H1 (cell line): Measurements from ENCODE around the gene MCOLN3. TPM values are rescaled to one million over a fixed set of nuclear protein-coding genes. Genes with fewer than 3 reads are reported as not detected.

ENCODE experiments used
- CTCF ChIA-PET: fragments of 300-600 bp; sonication (Branson Sonifier 250); formaldehyde crosslinking; loops from one replicate; lab custom pipeline; 2021; ENCODE audit not compliant: partially characterized antibody; lab: Charles Lee
- POLR2A ChIA-PET: fragments of 300-600 bp; sonication (Branson Sonifier 250); formaldehyde crosslinking; loops from one replicate; lab custom pipeline; 2021; ENCODE audit warnings: inconsistent platforms; ENCODE audit not compliant: partially characterized antibody; lab: Charles Lee
- DNase-seq, 2 experiments: peaks; one replicate each; pipeline versions ENCODE4 v3.0.0 to v3.0.0-alpha.2; 2010 to 2022; ENCODE audit warnings: low spot score in 2 of 2, low read depth in 1 of 2, mixed read lengths in 1 of 2
- FAIRE-seq: peaks from 2 replicates; lab custom pipeline; 2011; peaks lifted over from hg19 to GRCh38; lab: Jason Lieb, UNC
- H2AFZ ChIP-seq: 2 replicates; pipeline ENCODE4 v1.8.1; 2012; ENCODE audit warnings: low read length, inconsistent platforms
- H2AK5ac ChIP-seq: 2 replicates; pipeline ENCODE4 v1.6.1; 2013; ENCODE audit warnings: low read depth, low read length
- H2BK120ac ChIP-seq: replicated peaks from 2 replicates; pipeline ENCODE3; 2013; ENCODE audit warnings: low read depth, low read length, inconsistent platforms
- H2BK12ac ChIP-seq: 2 replicates; pipeline ENCODE4 v1.6.1; 2013; ENCODE audit warnings: low read depth, low read length
- H2BK15ac ChIP-seq: 2 replicates; pipeline ENCODE4 v1.6.1; 2013; ENCODE audit warnings: low read length
- H2BK20ac ChIP-seq: 2 replicates; pipeline ENCODE4 v1.6.1; 2013; ENCODE audit warnings: low read length
- H2BK5ac ChIP-seq: 2 replicates; pipeline ENCODE4 v1.6.1; 2013; ENCODE audit warnings: low read depth, low read length
- H3K14ac ChIP-seq: 2 replicates; pipeline ENCODE4 v1.6.1; 2013; ENCODE audit warnings: inconsistent platforms; ENCODE audit not compliant: insufficient read length
- H3K18ac ChIP-seq: 2 replicates; pipeline ENCODE4 v1.6.1; 2013; ENCODE audit warnings: low read length; ENCODE audit errors: extremely low read depth
- H3K23ac ChIP-seq: 2 replicates; pipeline ENCODE4 v1.6.1; 2013; ENCODE audit warnings: inconsistent platforms; ENCODE audit not compliant: insufficient read length
- H3K23me2 ChIP-seq: 2 replicates; pipeline ENCODE4 v1.6.1; 2013; ENCODE audit warnings: low read depth, low read length
- H3K27ac ChIP-seq: 2 replicates; pipeline ENCODE4 v1.6.1; 2011; ENCODE audit warnings: low read depth, low read length, inconsistent platforms
- H3K27me3 ChIP-seq, 4 experiments: replicated peaks in 1 of 4; 1 replicate in 1 of 4; 2 replicates in 3 of 4; pipeline versions ENCODE4 v1.6.1 to v1.8.1; 2011 to 2013; ENCODE audit warnings: low read length in 3 of 4, mild to moderate bottlenecking in 3 of 4, inconsistent platforms in 2 of 4, mixed read lengths in 2 of 4, moderate library complexity in 1 of 4; ENCODE audit not compliant: control insufficient read depth in 3 of 4, insufficient read depth in 3 of 4; ENCODE audit errors: extremely low read depth in 1 of 4
- H3K36me3 ChIP-seq, 4 experiments: 2 replicates each; pipeline versions ENCODE4 v1.6.1 to v1.8.1; 2011 to 2013; ENCODE audit warnings: mild to moderate bottlenecking in 4 of 4, low read length in 3 of 4, moderate library complexity in 2 of 4, control low read depth in 1 of 4, inconsistent platforms in 1 of 4; ENCODE audit not compliant: insufficient read depth in 4 of 4, control insufficient read depth in 2 of 4
- H3K4ac ChIP-seq: replicated peaks from 2 replicates; pipeline ENCODE3; 2013; ENCODE audit warnings: low read length, low read depth, mixed read lengths, inconsistent platforms; ENCODE audit not compliant: insufficient read length
- H3K4me1 ChIP-seq, 4 experiments: replicated peaks in 1 of 4; 1 replicate in 1 of 4; 2 replicates in 3 of 4; pipeline versions ENCODE4 v1.6.1 to v1.8.1; 2011 to 2013; ENCODE audit warnings: low read length in 3 of 4, inconsistent platforms in 2 of 4, mixed read lengths in 1 of 4; ENCODE audit not compliant: insufficient read depth in 4 of 4, control insufficient read depth in 3 of 4
- H3K4me2 ChIP-seq, 2 experiments: 2 replicates each; pipeline versions ENCODE4 v1.6.1 to v1.8.1; 2011 to 2013; ENCODE audit warnings: low read depth in 2 of 2, low read length in 2 of 2, control low read depth in 1 of 2, inconsistent platforms in 1 of 2, mild to moderate bottlenecking in 1 of 2; ENCODE audit not compliant: insufficient read depth in 1 of 2
- H3K4me3 ChIP-seq, 4 experiments: fragments of 200-600, 300-600 bp in 1 of 4; sonication (generic), shearing (Covaris generic), sonication (Bioruptor Twin) in 1 of 4; 2 replicates each; pipeline versions ENCODE4 v1.5.1 to v1.8.1; 2011 to 2016; ENCODE audit warnings: low read length in 4 of 4, low read depth in 3 of 4, control low read depth in 2 of 4, inconsistent platforms in 2 of 4, mild to moderate bottlenecking in 2 of 4, mixed read lengths in 1 of 4, moderate library complexity in 1 of 4; ENCODE audit not compliant: insufficient read depth in 2 of 4; ENCODE audit errors: extremely low read depth in 1 of 4
- H3K56ac ChIP-seq: replicated peaks from 2 replicates; pipeline ENCODE3; 2013; ENCODE audit warnings: low read depth, mild to moderate bottlenecking, mixed read lengths, low read length, inconsistent platforms; ENCODE audit not compliant: insufficient read length
- H3K79me1 ChIP-seq: 2 replicates; pipeline ENCODE4 v1.6.1; 2013; ENCODE audit warnings: low read depth, low read length, control low read depth
- H3K79me2 ChIP-seq, 2 experiments: 2 replicates each; pipeline versions ENCODE4 v1.6.1 to v1.8.1; 2012 to 2013; ENCODE audit warnings: low read length in 2 of 2, mild to moderate bottlenecking in 2 of 2, inconsistent platforms in 1 of 2; ENCODE audit not compliant: insufficient read depth in 2 of 2, control insufficient read depth in 1 of 2
- H3K9ac ChIP-seq, 4 experiments: replicated peaks in 1 of 4; 1 replicate in 1 of 4; 2 replicates in 3 of 4; pipeline versions ENCODE4 v1.6.1 to v1.8.1; 2011 to 2013; ENCODE audit warnings: low read depth in 3 of 4, low read length in 3 of 4, control low read depth in 2 of 4, mild to moderate bottlenecking in 2 of 4, moderate library complexity in 2 of 4, inconsistent platforms in 1 of 4; ENCODE audit errors: extremely low read depth in 1 of 4
- H3K9me3 ChIP-seq, 2 experiments: 2 replicates each; pipeline versions ENCODE4 v1.6.1 to v1.8.1; 2012 to 2013; ENCODE audit warnings: mild to moderate bottlenecking in 2 of 2, moderate library complexity in 2 of 2, control low read depth in 1 of 2, inconsistent platforms in 1 of 2, low read depth in 1 of 2, low read length in 1 of 2, mixed read lengths in 1 of 2; ENCODE audit not compliant: insufficient read depth in 2 of 2
- H4K20me1 ChIP-seq, 2 experiments: replicated peaks in 1 of 2; 2 replicates each; pipeline versions ENCODE3 to v1.8.1; 2011 to 2013; ENCODE audit warnings: inconsistent platforms in 2 of 2, low read length in 2 of 2, mild to moderate bottlenecking in 1 of 2; ENCODE audit not compliant: insufficient read depth in 2 of 2, control insufficient read depth in 1 of 2
- H4K5ac ChIP-seq: 2 replicates; pipeline ENCODE4 v1.6.1; 2013; ENCODE audit warnings: low read length, low read depth, mixed read lengths, inconsistent platforms; ENCODE audit not compliant: insufficient read length
- H4K8ac ChIP-seq: 2 replicates; pipeline ENCODE4 v1.8.0; 2013; ENCODE audit warnings: mild to moderate bottlenecking, moderate library complexity, low read length, inconsistent platforms; ENCODE audit not compliant: insufficient read depth; ENCODE audit errors: extremely low read depth
- H4K91ac ChIP-seq: replicated peaks from 2 replicates; pipeline ENCODE3; 2013; ENCODE audit warnings: low read length, mixed read lengths, inconsistent platforms; ENCODE audit not compliant: insufficient read length
- BCL11A ChIP-seq, 2 experiments: IDR thresholded peaks; one replicate each; pipeline ENCODE4 v1.6.1; 2011; ENCODE audit warnings: low read depth in 2 of 2, low read length in 2 of 2, mild to moderate bottlenecking in 2 of 2
- MAFK ChIP-seq: IDR thresholded peaks from 2 replicates; pipeline ENCODE4 v1.6.1; 2012; ENCODE audit warnings: low read depth, mild to moderate bottlenecking, improper control_type of control experiment, low read length
- NRF1 ChIP-seq: IDR thresholded peaks from 2 replicates; pipeline ENCODE4 v1.6.1; 2011; ENCODE audit warnings: mild to moderate bottlenecking, low read depth, low read length, improper control_type of control experiment
- TEAD4 ChIP-seq: IDR thresholded peaks from 2 replicates; pipeline ENCODE4 v1.6.1; 2012; ENCODE audit warnings: low read depth, low read length, inconsistent platforms, mixed read lengths
- WGBS, 2 experiments: shearing (Covaris generic) in 1 of 2; methylation state at CpG; one replicate each; pipeline versions ENCODE4 v1.1.6 to v1.1.7; 2013 to 2015; ENCODE audit warnings: low lambda C conversion rate in 2 of 2, mixed read lengths in 2 of 2, inconsistent platforms in 1 of 2, low coverage in 1 of 2, missing lambda C conversion rate in 1 of 2; ENCODE audit not compliant: insufficient replicate concordance in 2 of 2, insufficient coverage in 1 of 2, insufficient read length in 1 of 2; ENCODE audit errors: extremely low coverage in 1 of 2, missing lambda C conversion rate in 1 of 2; 5-methylcytosine and 5-hydroxymethylcytosine counted together
- polyA plus RNA-seq, 7 experiments: library from polyadenylated mRNA; depleted of rRNA in 3 of 7; stranded (reverse) in 5 of 7; unstranded in 2 of 7; fragments of >200 nt in 5 of 7; fragments of 200-250 nt in 2 of 7; gene quantifications; 1 replicate in 5 of 7; 2 replicates in 1 of 7; 4 replicates in 1 of 7; pipeline versions ENCODE4 v1.2.1 to v1.2.3, GENCODE V29; 2011 to 2013; ENCODE audit warnings: missing spikeins in 2 of 7, mixed read lengths in 2 of 7
- total RNA-seq: library from RNA; stranded (reverse); fragmentation: NEBNext Ultra II Directional; extraction: Animal tissue kit (Norgen Biotek cat#: 25700); gene quantifications from 2 replicates; pipeline ENCODE4 v1.2.1, GENCODE V29; 2021

The MCOLN3 gene
- total and polyA plus RNA-seq, 2 of the 8 experiments (the other 6 are each of a cell fraction or from before 2014, with no cell fraction given), result 3.8 to 4.9 TPM

GRCh38 chr1:85088408-85088784 is 40.1 kb upstream of the MCOLN3 start:
- Histone ChIP-seq H2BK20ac (no peak overlapping the region), H3K79me1 (no peaks in the 10 kb centered on the region), H2BK15ac (no peak overlapping the region), H2AK5ac (no peak overlapping the region), H3K14ac (no peak overlapping the region), H2BK5ac (no peak overlapping the region), H3K79me2 (no peaks in the 10 kb centered on the region), H4K8ac (no peak overlapping the region), H3K56ac (no peak overlapping the region), H3K27me3 (no peaks in the 10 kb centered on the region), H3K23ac (no peak overlapping the region), H3K9ac (no peak overlapping the region), H2BK12ac (no peak overlapping the region), H3K4ac (no peak overlapping the region), H2BK120ac (no peak overlapping the region), H3K27ac (no peak overlapping the region), H3K9me3 (no peaks in the 10 kb centered on the region), H4K5ac (no peak overlapping the region), H3K4me1 (no peaks in the 10 kb centered on the region), H3K18ac (no peak overlapping the region), H2AFZ (no peak overlapping the region), H3K23me2 (no peaks in the 10 kb centered on the region), H3K36me3 (no peaks in the 10 kb centered on the region), H3K4me2 (no peak overlapping the region), H4K91ac (no peak overlapping the region), H3K4me3 (no peak overlapping the region), H4K20me1 (no peaks in the 10 kb centered on the region)
- CTCF ChIA-PET, result interaction anchor here (0.9 to 1.5 kb wide), 2 partner anchors 21 to 110 kb away, joined by 3 read pairs; no protein-coding TSS in a partner anchor
- peak; percentile 24 for FAIRE-seq
- no peak for TF ChIP-seq BCL11A (IDR thresholded peaks at IDR 0.05; ENCODE audit: low read depth in 2 of 2, low read length in 2 of 2)
- no peak for TF ChIP-seq NRF1
- TF ChIP-seq TEAD4, result peak; percentile 83; the same call in 1 of the 2 replicates
- TF ChIP-seq MAFK, result no peak
- WGBS, 2 experiments, result 97% methylated on average over 2 of the region's 2 CpGs; no CpG with 5 or more reads in 1 of the 2 experiments
- POLR2A ChIA-PET, result no interaction called here
- no peak for DNase-seq
